Measurements from ENCODE around the gene UGCG. TPM values are rescaled to one million over a fixed set of nuclear protein-coding genes. Genes with fewer than 3 reads are reported as not detected.

The UGCG gene
- total and polyA plus RNA-seq, 2 of the 8 experiments (the other 6 are each of a cell fraction or from before 2014, with no cell fraction given), result 14.9 to 34.0 TPM

DNA sequence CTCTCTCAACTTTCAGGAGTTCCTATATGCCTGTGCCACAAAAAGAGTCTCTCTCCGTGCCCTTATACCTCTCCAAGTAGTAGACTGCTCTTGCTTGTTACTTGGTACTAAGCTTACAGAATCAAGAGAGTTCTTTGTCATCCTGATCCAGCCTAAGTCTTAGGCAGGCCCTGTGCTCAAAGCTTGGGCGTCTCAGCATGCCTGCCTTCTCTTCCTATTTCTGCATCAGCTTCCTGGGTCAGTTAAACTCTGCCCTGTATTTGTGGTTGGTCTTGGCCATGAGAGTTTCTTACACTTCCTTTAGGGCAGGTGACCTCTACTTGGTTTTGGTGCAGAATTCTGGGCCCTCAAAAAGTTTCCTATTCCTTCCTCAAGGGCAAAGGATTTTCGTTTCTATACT, 33.0 kb upstream of the UGCG start:
- Histone ChIP-seq H3K36me3 (ENCODE audit: control insufficient read depth in 2 of 4, insufficient read depth in 4 of 4, low read length in 3 of 4) (no peaks in the 10 kb centered on the region), H2AK5ac (ENCODE audit: low read depth, low read length) (no peak overlapping the region), H3K18ac (ENCODE audit: extremely low read depth, low read length) (no peak overlapping the region; the same call in 1 of the 2 replicates), H3K9ac (replicated peaks in 1 of 4; ENCODE audit: extremely low read depth in 1 of 4, low read depth in 3 of 4, low read length in 3 of 4) (no peak overlapping the region), H2AFZ (ENCODE audit: low read length) (peak overlapping the region; percentile 45; the same call in 1 of the 2 replicates), H2BK20ac (ENCODE audit: low read length) (no peak overlapping the region), H2BK12ac (ENCODE audit: low read depth, low read length) (no peak overlapping the region), H4K91ac (replicated peaks; ENCODE audit: insufficient read length, low read length) (no peak overlapping the region), H3K4me3 (ENCODE audit: extremely low read depth in 1 of 4, insufficient read depth in 2 of 4, low read depth in 3 of 4, low read length in 4 of 4) (no peak overlapping the region), H4K8ac (ENCODE audit: extremely low read depth, insufficient read depth, low read length) (no peak overlapping the region), H3K27ac (ENCODE audit: low read depth, low read length) (no peak overlapping the region), H3K27me3 (replicated peaks in 1 of 4; ENCODE audit: control insufficient read depth in 3 of 4, extremely low read depth in 1 of 4, insufficient read depth in 3 of 4, low read length in 3 of 4) (no peaks in the 10 kb centered on the region), H3K79me2 (ENCODE audit: control insufficient read depth in 1 of 2, insufficient read depth in 2 of 2, low read length in 2 of 2) (no peaks in the 10 kb centered on the region), H3K4me1 (replicated peaks in 1 of 4; ENCODE audit: control insufficient read depth in 3 of 4, insufficient read depth in 4 of 4, low read length in 3 of 4) (0 out of 7 replicates have a peak, but pooled peaks cover 0 to 2% (median 0%) of the 10 kb centered on the region in 4 experiments), H3K9me3 (ENCODE audit: insufficient read depth in 2 of 2, low read depth in 1 of 2, low read length in 1 of 2) (no peaks in the 10 kb centered on the region), H3K79me1 (ENCODE audit: low read depth, low read length) (no peaks in the 10 kb centered on the region), H4K20me1 (replicated peaks in 1 of 2; ENCODE audit: control insufficient read depth in 1 of 2, insufficient read depth in 2 of 2, low read length in 2 of 2) (no peaks in the 10 kb centered on the region), H2BK120ac (replicated peaks; ENCODE audit: low read depth, low read length) (no peak overlapping the region), H3K14ac (ENCODE audit: insufficient read length) (no peak overlapping the region), H3K4me2 (ENCODE audit: insufficient read depth in 1 of 2, low read depth in 2 of 2, low read length in 2 of 2) (no peak overlapping the region), H3K23me2 (ENCODE audit: low read depth, low read length) (no peaks in the 10 kb centered on the region), H4K5ac (ENCODE audit: insufficient read length, low read depth, low read length) (no peak overlapping the region), H3K4ac (replicated peaks; ENCODE audit: insufficient read length, low read depth, low read length) (no peak overlapping the region), H3K23ac (ENCODE audit: insufficient read length) (no peak overlapping the region), H2BK5ac (ENCODE audit: low read depth, low read length) (no peak overlapping the region), H2BK15ac (ENCODE audit: low read length) (no peak overlapping the region), H3K56ac (replicated peaks; ENCODE audit: insufficient read length, low read depth, low read length) (no peak overlapping the region)
- DNase-seq (ENCODE audit: low read depth in 1 of 2, low spot score in 2 of 2) (no peak), FAIRE-seq (no peak)
- CTCF ChIA-PET (ENCODE audit: partially characterized antibody), result no interaction called here
- WGBS, 2 experiments (ENCODE audit: extremely low coverage in 1 of 2, insufficient coverage in 1 of 2, insufficient read length in 1 of 2, insufficient replicate concordance in 2 of 2, low coverage in 1 of 2, low lambda C conversion rate in 2 of 2, missing lambda C conversion rate in 1 of 2), result 90% methylated on average over 3 of the region's 3 CpGs; no CpG with 5 or more reads in 1 of the 2 experiments
- POLR2A ChIA-PET (ENCODE audit: partially characterized antibody), result interaction anchor here (0.9 kb wide), 1 partner anchor 11 kb away, joined by 4 read pairs; no protein-coding TSS in a partner anchor
- TF ChIP-seq, protein P1, sequence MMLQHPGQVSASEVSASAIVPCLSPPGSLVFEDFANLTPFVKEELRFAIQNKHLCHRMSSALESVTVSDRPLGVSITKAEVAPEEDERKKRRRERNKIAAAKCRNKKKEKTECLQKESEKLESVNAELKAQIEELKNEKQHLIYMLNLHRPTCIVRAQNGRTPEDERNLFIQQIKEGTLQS (IDR thresholded peaks at IDR 0.05; ENCODE audit: insufficient read depth, low read depth, low read length), result no peak
- TF ChIP-seq ZNF274 (IDR thresholded peaks at IDR 0.05; ENCODE audit: borderline replicate concordance, extremely low read depth, low read length) (no peak), TCF12 (IDR thresholded peaks at IDR 0.05; ENCODE audit: low read depth, low read length) (no peak), RBBP5 (IDR thresholded peaks at IDR 0.05; ENCODE audit: borderline replicate concordance, low read depth, low read length) (no peak), BCL11A (IDR thresholded peaks at IDR 0.05; ENCODE audit: low read depth in 2 of 2, low read length in 2 of 2) (no peak), BRCA1 (IDR thresholded peaks at IDR 0.05; ENCODE audit: low read depth, low read length) (no peak), TBP (IDR thresholded peaks at IDR 0.05; ENCODE audit: low read depth, low read length) (no peak)

Data from H1 (cell line).